ENCODE data around the gene SPTBN5.

The SPTBN5 gene

DNA sequence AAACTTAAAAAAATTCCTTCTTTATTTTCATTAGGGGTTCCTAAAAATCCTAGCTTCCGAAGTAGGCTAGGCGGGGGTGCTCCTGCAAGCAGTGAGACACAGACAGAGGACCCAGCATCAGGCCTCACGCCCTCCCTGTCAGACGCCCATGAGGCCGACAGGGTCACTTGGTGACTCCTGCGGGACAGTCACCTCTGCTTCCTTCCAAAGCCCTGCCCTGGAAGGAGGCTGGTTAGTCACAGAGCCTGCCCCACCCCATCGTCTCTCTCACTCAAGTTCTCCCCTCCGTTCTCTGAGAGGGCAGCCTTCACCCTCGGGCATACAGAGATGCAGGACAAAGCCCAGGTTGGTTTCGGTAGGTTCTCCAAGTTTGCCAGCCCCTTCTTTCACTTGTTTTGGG is 39.9 kb upstream of the SPTBN5 start:
- Histone ChIP-seq H3K27me3 (no peaks in the 10 kb centered on the region), H3K36me3 (no peaks in the 10 kb centered on the region), H3K9me3 (no peaks in the 10 kb centered on the region), H3K4me1 (ENCODE audit: control insufficient read depth in 1 of 2, insufficient read depth in 1 of 2, low read depth in 1 of 2, low read length in 1 of 2) (peaks cover 12 to 21% of the 10 kb centered on the region in 2 experiments), H3K27ac (no peak overlapping the region), H3K4me3 (ENCODE audit: low read depth in 1 of 2, low read length in 1 of 2) (no peak overlapping the region)
- TF ChIP-seq, protein P1, sequence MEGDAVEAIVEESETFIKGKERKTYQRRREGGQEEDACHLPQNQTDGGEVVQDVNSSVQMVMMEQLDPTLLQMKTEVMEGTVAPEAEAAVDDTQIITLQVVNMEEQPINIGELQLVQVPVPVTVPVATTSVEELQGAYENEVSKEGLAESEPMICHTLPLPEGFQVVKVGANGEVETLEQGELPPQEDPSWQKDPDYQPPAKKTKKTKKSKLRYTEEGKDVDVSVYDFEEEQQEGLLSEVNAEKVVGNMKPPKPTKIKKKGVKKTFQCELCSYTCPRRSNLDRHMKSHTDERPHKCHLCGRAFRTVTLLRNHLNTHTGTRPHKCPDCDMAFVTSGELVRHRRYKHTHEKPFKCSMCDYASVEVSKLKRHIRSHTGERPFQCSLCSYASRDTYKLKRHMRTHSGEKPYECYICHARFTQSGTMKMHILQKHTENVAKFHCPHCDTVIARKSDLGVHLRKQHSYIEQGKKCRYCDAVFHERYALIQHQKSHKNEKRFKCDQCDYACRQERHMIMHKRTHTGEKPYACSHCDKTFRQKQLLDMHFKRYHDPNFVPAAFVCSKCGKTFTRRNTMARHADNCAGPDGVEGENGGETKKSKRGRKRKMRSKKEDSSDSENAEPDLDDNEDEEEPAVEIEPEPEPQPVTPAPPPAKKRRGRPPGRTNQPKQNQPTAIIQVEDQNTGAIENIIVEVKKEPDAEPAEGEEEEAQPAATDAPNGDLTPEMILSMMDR (IDR thresholded peaks at IDR 0.05), result no peak

DNA sequence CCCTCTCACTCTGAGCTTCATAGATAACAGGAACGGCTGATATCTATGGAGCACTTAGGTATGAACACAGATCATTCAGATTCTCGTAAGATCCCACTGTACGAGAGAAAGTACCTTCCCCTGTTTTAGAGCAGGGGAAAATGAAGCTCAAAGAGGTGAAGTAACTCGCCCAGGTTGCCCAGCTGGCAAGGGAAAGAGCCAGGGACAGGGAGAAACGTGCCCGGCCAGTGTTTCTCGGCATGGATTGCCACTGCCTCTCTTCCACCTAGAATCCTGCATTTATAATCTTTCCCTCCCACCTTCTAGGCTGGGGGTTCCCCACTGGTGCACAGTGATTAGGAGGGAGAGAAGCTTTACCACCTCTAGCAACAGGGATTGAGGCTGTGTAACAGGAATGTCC is 39.5 kb upstream of the SPTBN5 start:
- no peak overlapping the region for H3K27ac ChIP-seq
- peaks cover 12 to 21% of the 10 kb centered on the region in 2 experiments for H3K4me1 ChIP-seq (ENCODE audit: control insufficient read depth in 1 of 2, insufficient read depth in 1 of 2, low read depth in 1 of 2, low read length in 1 of 2)
- no peaks in the 10 kb centered on the region for H3K9me3 ChIP-seq
- TF ChIP-seq, protein P1 (IDR thresholded peaks at IDR 0.05), result no peak
- H3K4me3 ChIP-seq (ENCODE audit: low read depth in 1 of 2, low read length in 1 of 2), result no peak overlapping the region
- no peaks in the 10 kb centered on the region for H3K27me3 ChIP-seq
- H3K36me3 ChIP-seq, result no peaks in the 10 kb centered on the region

DNA sequence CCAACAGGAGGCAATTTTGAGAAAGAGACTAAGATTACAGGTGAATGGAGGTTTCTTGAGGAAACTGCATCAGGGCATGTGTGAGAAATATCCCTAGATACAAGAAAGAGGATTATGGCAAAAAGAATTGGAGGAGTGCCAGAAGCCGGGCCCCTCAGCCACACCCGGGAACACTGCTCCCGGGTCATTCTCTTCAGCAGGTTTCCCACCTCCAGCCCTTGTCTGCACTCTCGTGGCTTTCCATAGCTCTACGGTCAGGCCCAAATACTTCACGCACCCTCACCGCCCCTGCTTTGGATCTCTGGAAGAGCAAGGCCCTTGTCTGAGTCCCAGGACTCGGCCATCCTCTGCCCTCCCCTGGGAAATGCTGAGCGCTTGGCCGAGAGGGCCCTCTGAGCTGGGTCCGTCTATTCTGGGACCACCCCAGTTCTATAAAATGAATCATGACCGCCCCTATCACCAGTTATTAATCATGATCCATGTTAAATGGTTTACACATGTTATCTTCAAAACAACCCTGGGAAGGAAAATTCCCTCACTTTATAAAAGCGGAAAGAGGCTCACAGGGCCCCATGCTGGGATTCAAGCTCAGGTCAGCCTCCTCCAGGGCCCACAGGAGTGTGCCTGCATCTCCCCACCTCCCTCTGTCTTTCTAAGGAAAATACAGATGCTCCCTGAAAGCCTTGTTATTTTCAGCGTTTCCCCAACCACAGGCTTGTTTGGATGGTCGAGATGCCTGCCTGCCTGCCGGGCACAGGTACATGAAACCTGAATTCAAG is 38.8 kb upstream of the SPTBN5 start:
- no peaks in the 10 kb centered on the region for H3K27me3 ChIP-seq
- H3K4me1 ChIP-seq (ENCODE audit: control insufficient read depth in 1 of 2, insufficient read depth in 1 of 2, low read depth in 1 of 2, low read length in 1 of 2), result peaks cover 14 to 26% of the 10 kb centered on the region in 2 experiments
- TF ChIP-seq, protein P1 (IDR thresholded peaks at IDR 0.05), result no peak
- no peak overlapping the region for H3K4me3 ChIP-seq (ENCODE audit: low read depth in 1 of 2, low read length in 1 of 2)
- H3K27ac ChIP-seq, result no peak overlapping the region
- no peaks in the 10 kb centered on the region for H3K9me3 ChIP-seq
- H3K36me3 ChIP-seq, result no peaks in the 10 kb centered on the region

DNA sequence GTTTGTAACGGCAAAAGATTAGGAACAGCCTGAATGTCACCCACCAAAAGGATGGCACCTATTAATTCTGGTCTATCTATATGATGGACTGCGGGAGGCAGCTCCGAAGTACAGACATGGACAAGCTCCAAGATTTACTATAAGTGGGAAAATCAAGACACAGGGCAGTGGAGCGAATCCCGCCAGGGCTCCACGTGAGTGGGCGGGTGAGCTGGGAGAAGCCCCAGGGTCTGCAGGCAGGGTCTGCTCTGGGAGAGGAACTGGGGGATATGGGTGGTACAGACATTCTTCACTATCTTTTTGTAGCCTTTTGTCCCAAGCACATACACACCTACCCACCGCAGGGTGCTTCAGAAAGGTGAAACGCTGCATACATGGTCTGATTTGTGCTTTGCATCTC is 38.2 kb upstream of the SPTBN5 start:
- no peaks in the 10 kb centered on the region for H3K36me3 ChIP-seq
- no peaks in the 10 kb centered on the region for H3K27me3 ChIP-seq
- no peak overlapping the region for H3K4me3 ChIP-seq (ENCODE audit: low read depth in 1 of 2, low read length in 1 of 2)
- no peak overlapping the region for H3K27ac ChIP-seq
- TF ChIP-seq, protein P1 (IDR thresholded peaks at IDR 0.05), result no peak
- no peaks in the 10 kb centered on the region for H3K9me3 ChIP-seq
- H3K4me1 ChIP-seq (ENCODE audit: control insufficient read depth in 1 of 2, insufficient read depth in 1 of 2, low read depth in 1 of 2, low read length in 1 of 2), result peaks cover 18 to 29% of the 10 kb centered on the region in 2 experiments

- H3K27me3 ChIP-seq, result no peaks in the 10 kb centered on the region
- H3K4me1 ChIP-seq (ENCODE audit: control insufficient read depth in 1 of 2, insufficient read depth in 1 of 2, low read depth in 1 of 2, low read length in 1 of 2), result peaks cover 14 to 30% of the 10 kb centered on the region in 2 experiments
- TF ChIP-seq, protein P1 (IDR thresholded peaks at IDR 0.05), result no peak
- H3K36me3 ChIP-seq, result no peaks in the 10 kb centered on the region
- no peak overlapping the region for H3K4me3 ChIP-seq (ENCODE audit: low read depth in 1 of 2, low read length in 1 of 2)
- no peaks in the 10 kb centered on the region for H3K9me3 ChIP-seq
- H3K27ac ChIP-seq, result no peak overlapping the region
Measured at GRCh38 chr15:41930867-41931222, 37.0 kb upstream of the SPTBN5 start.
